OCI-LY1 (cell line): ENCODE measurements around the gene THRAP3.

Source experiments
- H2AFZ ChIP-seq: fragments of 200-600 bp; sonication (generic), shearing (Covaris generic); 2 replicates; pipeline ENCODE4 v1.6.0; 2014; ENCODE audit warnings: antibody characterized with exemption, mild to moderate bottlenecking, low read length
- H3F3A ChIP-seq: fragments of 200-600 bp; sonication (generic), shearing (Covaris generic); 2 replicates; pipeline ENCODE4 v1.6.0; 2014; ENCODE audit warnings: mild to moderate bottlenecking, antibody characterized with exemption, low read length, moderate library complexity; ENCODE audit not compliant: insufficient read depth
- H3K27ac ChIP-seq: fragments of 200-600 bp; sonication (generic); 2 replicates; pipeline ENCODE4 v1.5.1; 2014; ENCODE audit warnings: low read length, mixed run types, mild to moderate bottlenecking, low read depth; ENCODE audit not compliant: poor library complexity, severe bottlenecking
- H3K27me3 ChIP-seq: fragments of 200-600 bp; sonication (generic); 2 replicates; pipeline ENCODE4 v1.6.0; 2014; ENCODE audit warnings: antibody characterized with exemption, mild to moderate bottlenecking, low read length, moderate library complexity; ENCODE audit not compliant: insufficient read depth
- H3K36me3 ChIP-seq: fragments of 200-600 bp; sonication (generic); 2 replicates; pipeline ENCODE4 v1.6.1; 2014; ENCODE audit warnings: mild to moderate bottlenecking, antibody characterized with exemption, low read length, moderate library complexity, mixed read lengths; ENCODE audit not compliant: insufficient read depth
- H3K4me1 ChIP-seq: fragments of 200-600 bp; sonication (generic); 2 replicates; pipeline ENCODE4 v1.5.1; 2014; ENCODE audit warnings: mild to moderate bottlenecking, low read length, moderate library complexity; ENCODE audit not compliant: insufficient read depth, severe bottlenecking
- H3K4me2 ChIP-seq: fragments of 200-600 bp; sonication (generic), shearing (Covaris generic); 2 replicates; pipeline ENCODE4 v1.6.1; 2014; ENCODE audit warnings: low read length
- H3K4me3 ChIP-seq: fragments of 200-600 bp; sonication (generic); 2 replicates; pipeline ENCODE4 v1.5.1; 2014; ENCODE audit warnings: low read length, low read depth, mild to moderate bottlenecking, mixed read lengths; ENCODE audit not compliant: poor library complexity, severe bottlenecking
- H3K79me2 ChIP-seq: fragments of 200-600 bp; shearing (Covaris generic); 2 replicates; pipeline ENCODE4 v1.6.1; 2016; ENCODE audit warnings: mixed run types, low read length, mixed read lengths; ENCODE audit not compliant: insufficient read depth
- H3K9ac ChIP-seq: fragments of 200-600 bp; sonication (generic), shearing (Covaris generic); 2 replicates; pipeline ENCODE4 v1.6.1; 2014; ENCODE audit warnings: mild to moderate bottlenecking, low read length, mixed read lengths
- H3K9me2 ChIP-seq: fragments of 200-600 bp; sonication (generic), shearing (Covaris generic); 2 replicates; pipeline ENCODE4 v1.6.1; 2014; ENCODE audit warnings: low read depth, mild to moderate bottlenecking, low read length, mixed read lengths
- H3K9me3 ChIP-seq: fragments of 200-600 bp; shearing (Covaris generic); 2 replicates; pipeline ENCODE4 v1.6.1; 2014; ENCODE audit warnings: low read length, mixed read lengths
- H4K20me1 ChIP-seq: fragments of 200-600 bp; sonication (generic), shearing (Covaris generic); 2 replicates; pipeline ENCODE4 v1.6.0; 2016; ENCODE audit warnings: mild to moderate bottlenecking, low read length; ENCODE audit not compliant: insufficient read depth
- CTCF ChIP-seq: fragments of 200-600 bp; sonication (generic), shearing (Covaris generic); IDR thresholded peaks from 2 replicates; pipeline ENCODE4 v1.5.1; 2017; ENCODE audit warnings: mild to moderate bottlenecking, antibody characterized with exemption, low read length, moderate library complexity, mixed read lengths
- EZH2 ChIP-seq: fragments of 200-600 bp; sonication (generic), shearing (Covaris generic); IDR thresholded peaks from 2 replicates; pipeline ENCODE4 v1.8.0; 2017; ENCODE audit warnings: borderline replicate concordance, mixed run types, mild to moderate bottlenecking, antibody characterized with exemption, low read length, moderate library complexity, mixed read lengths

THRAP3 gene

GRCh38 chr1:36354486-36354885, 130.2 kb downstream of the THRAP3 start:
- Histone ChIP-seq H3K9me3 (no peaks in the 10 kb centered on the region), H3K36me3 (peaks cover 64% of the 10 kb centered on the region; the same call in 1 of the 2 replicates), H2AFZ (no peak overlapping the region), H4K20me1 (no peaks in the 10 kb centered on the region), H3F3A (no peaks in the 10 kb centered on the region), H3K9ac (no peak overlapping the region), H3K4me3 (no peak overlapping the region), H3K27ac (no peak overlapping the region), H3K9me2 (no peaks in the 10 kb centered on the region), H3K4me2 (no peak overlapping the region), H3K27me3 (no peaks in the 10 kb centered on the region), H3K79me2 (no peaks in the 10 kb centered on the region), H3K4me1 (peaks cover 24% of the 10 kb centered on the region)
- TF ChIP-seq EZH2 (no peak), CTCF (no peak)
